ENCODE measurements around the gene DNMT3L. TPM values are rescaled to one million over a fixed set of nuclear protein-coding genes. Genes with fewer than 3 reads are reported as not detected.

DNMT3L gene
- total and polyA plus RNA-seq, 2 experiments from 2014 or later, result 0.27 TPM; not detected in 1

GRCh38 chr21:44291936-44292811 is 30.5 kb upstream of the DNMT3L start:
- ATAC-seq, result peak; percentile 43
- H3K4me1 ChIP-seq (ENCODE audit: insufficient read depth), result no peaks in the 10 kb centered on the region
- H3K4me1 Mint-ChIP-seq, result no peaks in the 10 kb centered on the region
- H3K36me3 ChIP-seq (ENCODE audit: insufficient read depth), result no peaks in the 10 kb centered on the region
- DNase-seq (ENCODE audit: low spot score), result peak; percentile 51
- no peaks in the 10 kb centered on the region for H3K27me3 ChIP-seq (ENCODE audit: insufficient read depth)
- no peak overlapping the region for H3K27ac ChIP-seq (ENCODE audit: low read depth)
- H3K36me3 Mint-ChIP-seq (ENCODE audit: low read depth), result no peaks in the 10 kb centered on the region
- no peak overlapping the region for H3K4me3 ChIP-seq
- H3K79me2 ChIP-seq (replicated peaks; ENCODE audit: insufficient read depth), result no peaks in the 10 kb centered on the region
- H3K27ac Mint-ChIP-seq, result no peak overlapping the region
- H3K4me2 ChIP-seq, result no peak overlapping the region
- no peaks in the 10 kb centered on the region for H3K9me3 Mint-ChIP-seq
- H3K4me3 Mint-ChIP-seq, result no peak overlapping the region
- no peak overlapping the region for H2AFZ ChIP-seq
- H4K20me1 ChIP-seq (replicated peaks; ENCODE audit: insufficient read depth), result no peaks in the 10 kb centered on the region
- H3K9me2 ChIP-seq (ENCODE audit: insufficient read depth), result no peaks in the 10 kb centered on the region
- H3F3A ChIP-seq (replicated peaks; ENCODE audit: low read depth), result no peaks in the 10 kb centered on the region
- no peak for TF ChIP-seq EZH2phosphoT487 (IDR thresholded peaks at IDR 0.05; ENCODE audit: unreplicated experiment)
- no peak for TF ChIP-seq POLR2AphosphoS5 (IDR thresholded peaks at IDR 0.05; ENCODE audit: low read depth)
- no peak for TF ChIP-seq REST (IDR thresholded peaks at IDR 0.05; ENCODE audit: unreplicated experiment)
- no peak for TF ChIP-seq ZNF462 (CRISPR knock-in tag; IDR thresholded peaks at IDR 0.05)
- TF ChIP-seq ETS1 (IDR thresholded peaks at IDR 0.05), result no peak
- no peak for TF ChIP-seq JUNB (IDR thresholded peaks at IDR 0.05; ENCODE audit: unreplicated experiment)
- no peak for TF ChIP-seq CREB1 (CRISPR knock-in tag; IDR thresholded peaks at IDR 0.05; ENCODE audit: low read depth)
- TF ChIP-seq ZNF114 (CRISPR knock-in tag; IDR thresholded peaks at IDR 0.05), result no peak
- no peak for TF ChIP-seq CTCF (conservative IDR thresholded peaks at IDR 0.05; ENCODE audit: low read depth in 2 of 2)
- no peak for TF ChIP-seq NANOG (IDR thresholded peaks at IDR 0.05; ENCODE audit: borderline replicate concordance)
- TF ChIP-seq EZH2 (IDR thresholded peaks at IDR 0.05; ENCODE audit: low read depth, unreplicated experiment), result no peak
- TF ChIP-seq ZNF331 (CRISPR knock-in tag; IDR thresholded peaks at IDR 0.05; ENCODE audit: low read depth), result no peak
- TF ChIP-seq STAT1 (IDR thresholded peaks at IDR 0.05; ENCODE audit: unreplicated experiment), result no peak
- peaks cover 3% of the 10 kb centered on the region for H3K27me3 Mint-ChIP-seq (ENCODE audit: insufficient read depth, low read depth, poor library complexity)

All from GM23338 (cell line).